Body of pancreas (tissue), 4 donors: ENCODE measurements around the gene NEK10. TPM values are rescaled to one million over a fixed set of nuclear protein-coding genes. Genes with fewer than 3 reads are reported as not detected.

Experiments
- ATAC-seq: fragments of 150-250 bp; one replicate; pipeline ENCODE4 v1.9.1; 2016
- DNase-seq, 4 donors: peaks; one replicate each; pipeline ENCODE4 v3.0.0-alpha.2; 2019
- H3K27ac ChIP-seq, 4 donors: fragments of 200-600 bp; sonication (generic); 1 replicate in 3 of 4; 2 replicates in 1 of 4; pipeline versions ENCODE4 v1.5.1 to v1.6.1; 2016 to 2019; ENCODE audit warnings: mild to moderate bottlenecking in 1 of 4, mixed read lengths in 1 of 4, moderate library complexity in 1 of 4
- H3K27me3 ChIP-seq, 2 donors: fragments of 200-600 bp; sonication (generic); one replicate each; pipeline ENCODE4 v1.6.0; 2016; ENCODE audit warnings: mild to moderate bottlenecking in 1 of 2
- H3K36me3 ChIP-seq, 2 donors: fragments of 200-600 bp; sonication (generic); replicated peaks in 1 of 2; 2 replicates each; pipeline ENCODE4 v1.5.1; 2016; ENCODE audit warnings: low read depth in 2 of 2; ENCODE audit not compliant: insufficient read depth in 1 of 2
- H3K4me1 ChIP-seq: fragments of 200-600 bp; sonication (generic); one replicate; pipeline ENCODE4 v1.6.0; 2016
- H3K4me3 ChIP-seq, 2 donors: fragments of 200-600 bp; sonication (generic); 1 replicate in 1 of 2; 2 replicates in 1 of 2; pipeline ENCODE4 v1.5.1; 2016 to 2019
- H3K9me3 ChIP-seq, 3 donors: fragments of 200-600 bp; sonication (generic); 1 replicate in 2 of 3; 2 replicates in 1 of 3; pipeline ENCODE4 v1.5.1; 2016
- CTCF ChIP-seq, 7 experiments: fragments of 450-650 bp in 4 of 7; fragments of 200-600 bp in 3 of 7; sonication (generic) in 3 of 7; IDR thresholded peaks; one replicate each; pipeline ENCODE4 v1.5.1; 2016 to 2019; ENCODE audit warnings: antibody characterized with exemption in 7 of 7
- POLR2A ChIP-seq, 3 donors: fragments of 450-650 bp; IDR thresholded peaks; one replicate each; pipeline ENCODE4 v1.6.1; 2016; ENCODE audit warnings: antibody characterized with exemption in 3 of 3, mild to moderate bottlenecking in 2 of 3
- WGBS, 2 donors: methylation state at CpG; one replicate each; pipeline ENCODE4 v1.1.5; 2017; 5-methylcytosine and 5-hydroxymethylcytosine counted together
- intact Hi-C: fragments of 100-400 bp; cut with DNase I; formaldehyde crosslinking; loops from one replicate; pipeline ENCODE4 v1.15.1; 2023
- total RNA-seq, 2 donors: library from RNA; depleted of rRNA; stranded (reverse); fragments of >200 nt; gene quantifications; one replicate each; pipeline ENCODE4 v1.1.0, GENCODE V29; 2016

Gene NEK10
- total RNA-seq, 2 donors from 2014 or later: 0.33 to 0.78 TPM

DNA sequence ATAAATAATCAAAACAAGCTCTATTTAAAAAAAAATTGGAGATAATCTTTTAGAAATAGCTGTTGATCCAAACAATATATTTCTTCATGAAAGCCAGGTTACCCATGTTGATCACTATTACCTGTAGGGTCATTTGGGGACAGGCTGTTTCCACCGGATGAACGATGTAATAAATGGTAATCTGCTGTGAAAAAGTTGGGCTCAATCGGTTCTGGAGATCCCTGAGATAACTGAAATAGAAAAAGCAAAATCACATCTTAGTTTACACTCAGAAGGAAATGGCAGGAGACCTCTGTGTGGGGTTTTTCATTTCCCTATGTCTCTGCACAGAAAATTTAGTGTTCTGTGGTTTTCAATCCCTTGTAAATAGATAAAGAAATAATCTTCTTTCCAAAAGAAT is 249.5 kb downstream of the NEK10 start:
- DNase-seq (no peak), ATAC-seq (no peak)
- intact Hi-C loops: loop anchor here (10.0 kb wide), 1 partner anchor 155 kb away; no protein-coding TSS in a partner anchor
- Histone ChIP-seq H3K9me3 (no peaks in the 10 kb centered on the region), H3K27me3 (no peaks in the 10 kb centered on the region), H3K4me3 (no peak overlapping the region), H3K27ac (no peak overlapping the region), H3K4me1 (no peaks in the 10 kb centered on the region), H3K36me3 (no peaks in the 10 kb centered on the region)
- WGBS, 2 donors: 20 to 21% methylated on average over 3 of the region's 3 CpGs
- TF ChIP-seq POLR2A (IDR thresholded peaks at IDR 0.05): no peak
- no peak for TF ChIP-seq CTCF (IDR thresholded peaks at IDR 0.05)

- WGBS, 2 donors: 79 to 88% methylated on average over 1 of the region's 1 CpG
- no peak for DNase-seq
- no peak for TF ChIP-seq POLR2A (IDR thresholded peaks at IDR 0.05)
- no peak for TF ChIP-seq CTCF (IDR thresholded peaks at IDR 0.05)
- intact Hi-C loops: no loop called here
- Histone ChIP-seq H3K27me3 (no peaks in the 10 kb centered on the region), H3K9me3 (no peaks in the 10 kb centered on the region), H3K4me1 (no peaks in the 10 kb centered on the region), H3K27ac (no peak overlapping the region), H3K36me3 (no peaks in the 10 kb centered on the region), H3K4me3 (no peak overlapping the region)
- ATAC-seq: no peak
These were observed 253.8 kb downstream of the NEK10 start for GRCh38 chr3:27115352-27115751.

DNA sequence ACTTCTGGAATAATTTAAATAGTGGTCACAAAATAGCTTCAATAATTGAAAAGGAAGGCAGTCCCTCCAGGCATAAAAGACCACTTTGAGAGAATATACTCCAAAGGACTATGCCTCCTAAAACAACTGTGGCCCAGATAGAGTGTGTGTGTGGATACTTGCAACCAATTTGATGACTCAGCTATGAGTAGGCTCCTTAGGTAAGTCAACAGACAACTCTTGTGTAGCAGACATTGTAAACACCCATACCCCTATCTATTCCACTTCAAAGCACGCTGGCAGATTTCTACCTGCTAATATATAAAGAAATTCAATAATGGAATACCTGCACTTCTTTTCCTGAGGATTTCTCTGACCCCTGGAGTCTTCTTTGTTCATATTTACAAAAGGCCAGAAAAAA is 254.5 kb downstream of the NEK10 start:
- H3K4me1 ChIP-seq: no peaks in the 10 kb centered on the region
- H3K27ac ChIP-seq: no peak overlapping the region
- DNase-seq (no peak), ATAC-seq (no peak)
- intact Hi-C loops: no loop called here
- H3K36me3 ChIP-seq: no peaks in the 10 kb centered on the region
- no peak for TF ChIP-seq CTCF (IDR thresholded peaks at IDR 0.05)
- no peak for TF ChIP-seq POLR2A (IDR thresholded peaks at IDR 0.05)
- no peaks in the 10 kb centered on the region for H3K27me3 ChIP-seq
- H3K9me3 ChIP-seq: no peaks in the 10 kb centered on the region
- no peak overlapping the region for H3K4me3 ChIP-seq
- 82 to 95% methylated on average over 1 of the region's 1 CpG for WGBS, 2 donors

- no peaks in the 10 kb centered on the region for H3K36me3 ChIP-seq
- TF ChIP-seq CTCF (IDR thresholded peaks at IDR 0.05) (no peak), POLR2A (IDR thresholded peaks at IDR 0.05) (no peak)
- DNase-seq (no peak), ATAC-seq (no peak)
- H3K27me3 ChIP-seq: no peaks in the 10 kb centered on the region
- H3K4me1 ChIP-seq: no peaks in the 10 kb centered on the region
- intact Hi-C loops: no loop called here
- no peak overlapping the region for H3K4me3 ChIP-seq
- H3K9me3 ChIP-seq: no peaks in the 10 kb centered on the region
- no peak overlapping the region for H3K27ac ChIP-seq
- 85 to 89% methylated on average over 2 of the region's 2 CpGs for WGBS, 2 donors
These were observed 255.1 kb downstream of the NEK10 start for GRCh38 chr3:27114129-27114528.

DNA sequence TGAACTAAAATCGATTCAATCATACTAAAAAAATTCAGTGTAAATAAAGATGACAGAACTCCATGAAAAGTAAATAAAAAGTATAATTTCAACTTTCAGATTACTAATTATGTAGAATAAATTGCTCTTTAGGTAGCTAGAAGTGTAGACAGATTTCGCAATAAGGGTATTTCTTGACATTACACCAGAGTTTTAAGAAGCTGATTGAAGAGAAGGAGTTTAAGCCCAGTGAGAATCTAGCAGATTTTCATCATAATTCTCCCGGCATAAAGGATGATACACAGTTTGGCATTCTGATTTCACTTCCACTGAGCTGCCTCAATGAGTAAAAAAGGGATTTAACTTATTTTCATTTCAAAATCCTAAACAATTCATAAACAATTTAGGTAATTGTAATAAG is 259.2 kb downstream of the NEK10 start:
- 62 to 73% methylated on average over 3 of the region's 3 CpGs for WGBS, 2 donors
- Histone ChIP-seq H3K4me3 (no peak overlapping the region), H3K4me1 (no peaks in the 10 kb centered on the region), H3K9me3 (no peaks in the 10 kb centered on the region), H3K27ac (no peak overlapping the region), H3K36me3 (no peaks in the 10 kb centered on the region), H3K27me3 (no peaks in the 10 kb centered on the region)
- TF ChIP-seq CTCF (IDR thresholded peaks at IDR 0.05): no peak
- no peak for TF ChIP-seq POLR2A (IDR thresholded peaks at IDR 0.05)
- ATAC-seq (no peak), DNase-seq (no peak)
- intact Hi-C loops: no loop called here
